NCI-H82 treated with DMSO at 0.1 percent for 48 hours (cell line): ENCODE measurements around the gene OCA2.
"Not testable (repeated sequence)": the region's sequence is repeated elsewhere in the genome, so short reads cannot be mapped to it uniquely, and the experiment has no call there.

Source experiments
- DNase-seq: peaks from one replicate; lab custom pipeline; 2025; ENCODE audit not compliant: unreplicated experiment; lab: John Stamatoyannopoulos, UW

Gene OCA2

DNA sequence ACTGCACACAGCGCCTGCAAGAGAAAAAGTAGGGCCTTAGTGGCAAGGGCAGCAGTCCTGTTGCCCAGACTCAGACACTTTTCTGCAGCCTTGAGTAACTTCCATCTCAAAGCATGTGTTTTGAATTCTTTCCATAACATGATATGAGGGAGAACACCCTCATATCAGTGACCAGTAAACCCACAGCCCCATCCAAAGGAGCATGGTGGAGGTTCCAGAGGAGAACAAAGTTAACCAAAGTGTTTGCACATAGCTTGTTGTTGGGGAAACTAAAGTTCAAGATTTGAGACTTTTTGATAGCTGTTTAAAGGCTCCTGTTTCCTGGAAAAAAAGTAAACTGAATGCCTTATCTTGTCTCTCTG is 74.2 kb downstream of the OCA2 start:
- no peak for DNase-seq

DNA sequence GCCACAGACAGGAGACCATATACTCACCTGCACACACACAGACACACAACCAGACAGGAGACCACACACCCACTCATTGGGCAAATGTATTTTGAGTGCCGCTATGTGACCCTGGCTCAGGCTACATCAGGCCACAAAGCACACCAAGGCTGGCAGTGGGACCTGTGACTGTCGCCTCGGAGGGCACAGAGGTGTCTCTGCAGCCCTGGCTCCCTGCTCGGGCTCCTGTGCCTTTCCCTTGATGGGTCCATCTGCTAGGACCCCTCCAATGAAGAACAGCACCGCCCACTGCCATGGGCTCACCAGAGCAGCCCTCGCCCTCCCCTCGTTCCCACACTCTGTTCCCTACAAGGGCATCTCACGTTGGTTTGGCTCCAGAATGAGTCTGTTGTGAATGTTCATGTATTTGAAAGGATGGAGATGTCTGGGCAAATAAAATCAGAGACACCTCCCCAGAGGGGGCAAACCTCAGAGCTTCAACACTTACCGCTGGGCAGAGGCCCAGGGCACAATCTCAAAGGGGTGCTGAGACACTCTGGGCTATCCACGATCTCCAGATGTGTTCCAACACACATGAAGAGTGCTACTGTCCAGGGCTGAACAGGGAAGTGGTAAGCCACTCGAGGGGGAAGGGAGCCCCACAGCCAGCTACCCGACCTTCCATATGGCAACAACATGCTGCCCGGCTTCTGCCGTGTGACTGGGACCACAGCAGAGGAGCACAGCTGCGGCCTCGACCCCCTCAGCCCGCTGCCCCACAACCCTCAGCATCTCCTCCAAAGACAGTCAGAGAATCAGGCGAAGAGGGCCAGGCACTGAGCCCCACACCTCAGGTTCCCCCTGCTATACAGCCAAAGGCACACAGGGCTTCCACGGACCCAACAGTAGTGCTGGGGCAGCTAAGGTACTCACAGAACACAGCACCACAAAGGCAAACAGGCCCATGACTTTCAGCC is 74.9 kb downstream of the OCA2 start:
- DNase-seq: no peak

DNA sequence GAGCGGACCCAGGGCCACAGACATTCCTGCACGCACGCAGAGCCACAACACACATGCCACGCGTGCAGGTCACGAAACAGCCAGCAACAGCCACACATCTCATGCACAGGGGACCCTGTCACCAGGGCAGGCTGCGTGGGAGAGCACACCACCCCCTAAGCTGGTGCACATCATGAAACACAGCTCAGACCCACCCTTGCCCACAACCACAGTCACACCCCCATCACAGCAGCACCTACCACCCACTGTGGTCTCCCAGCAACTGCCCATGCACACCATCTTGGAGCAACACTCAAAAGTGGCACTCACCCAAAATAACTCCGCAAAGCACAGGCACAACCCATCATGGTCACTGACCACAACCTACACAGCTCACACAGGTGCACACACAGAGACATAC is 75.7 kb downstream of the OCA2 start:
- DNase-seq: no peak

DNA sequence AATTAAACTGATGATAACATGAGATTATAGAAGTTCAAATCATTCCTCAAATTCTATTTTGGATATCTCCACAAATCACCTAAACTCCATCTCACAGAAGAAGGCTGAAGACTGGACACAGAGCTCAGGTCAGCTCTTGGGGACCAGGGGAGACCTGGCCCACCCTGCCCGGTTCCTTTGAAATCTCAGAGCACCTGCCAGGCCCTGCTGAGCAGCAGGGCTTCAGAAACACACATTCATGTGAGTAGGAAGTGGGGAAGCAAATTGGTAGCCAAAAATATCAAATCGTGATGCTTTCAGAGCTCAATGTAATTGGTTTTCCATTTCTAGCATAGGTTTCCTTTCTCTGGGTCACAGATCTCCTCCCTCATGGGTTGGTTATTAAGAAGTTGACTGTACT is 76.2 kb downstream of the OCA2 start:
- DNase-seq: no peak

DNA sequence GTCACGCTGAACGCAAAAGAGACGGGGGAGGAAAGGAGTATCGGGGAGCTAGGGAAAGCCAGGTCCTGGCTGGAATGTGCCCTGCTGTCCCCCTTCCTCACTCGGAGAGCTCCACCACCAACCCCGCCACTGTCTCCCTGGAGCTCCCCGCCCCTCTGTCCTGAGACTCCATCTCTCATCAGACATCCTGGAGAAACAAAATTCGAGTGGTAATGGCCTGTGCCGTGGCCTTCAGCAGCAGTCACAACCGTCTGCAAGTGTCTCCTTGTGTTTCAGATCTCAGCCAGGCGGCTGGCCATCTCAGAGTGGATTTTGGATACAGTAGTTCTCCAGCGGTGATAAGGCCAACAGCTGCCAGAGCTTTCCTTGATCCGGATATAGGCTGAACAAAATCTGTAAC is 76.9 kb downstream of the OCA2 start:
- DNase-seq: no peak

DNA sequence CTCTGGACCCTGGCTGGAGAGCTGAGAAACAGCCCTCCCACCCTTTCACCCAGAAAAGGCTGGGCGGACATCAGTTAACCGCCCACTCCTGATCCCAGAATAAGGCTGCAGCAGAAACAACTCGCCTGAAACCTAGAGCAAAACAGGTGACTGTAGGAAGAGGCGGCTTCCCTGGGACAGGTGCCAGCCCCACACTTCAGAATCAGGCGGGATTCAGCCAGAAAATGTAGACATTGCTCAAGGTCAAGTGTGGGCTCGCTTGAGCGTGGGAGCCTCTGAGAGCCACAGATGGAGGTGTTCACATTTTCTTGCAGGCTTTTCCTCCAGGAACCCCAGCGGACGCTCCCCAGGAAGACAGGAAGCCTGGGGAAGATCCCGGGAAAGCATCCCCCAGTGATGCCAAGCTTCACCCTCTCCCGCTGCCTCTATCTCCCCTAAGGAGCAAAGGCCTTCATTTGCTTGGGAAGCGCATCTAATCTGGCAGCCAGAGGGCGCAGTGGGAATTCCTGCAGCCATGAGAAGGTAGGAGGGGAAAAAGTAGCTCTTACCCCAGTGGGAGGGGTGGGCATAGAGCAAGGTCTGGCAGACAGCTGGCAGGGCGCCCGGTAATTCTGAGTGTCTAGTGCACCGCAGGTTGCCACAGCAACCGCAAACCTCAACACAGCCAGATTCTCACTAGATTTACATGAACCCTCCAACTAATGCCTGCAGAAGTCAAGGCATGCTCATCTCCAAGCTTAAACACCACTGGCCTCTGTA is 77.7 kb downstream of the OCA2 start:
- peak; percentile 56 for DNase-seq

DNA sequence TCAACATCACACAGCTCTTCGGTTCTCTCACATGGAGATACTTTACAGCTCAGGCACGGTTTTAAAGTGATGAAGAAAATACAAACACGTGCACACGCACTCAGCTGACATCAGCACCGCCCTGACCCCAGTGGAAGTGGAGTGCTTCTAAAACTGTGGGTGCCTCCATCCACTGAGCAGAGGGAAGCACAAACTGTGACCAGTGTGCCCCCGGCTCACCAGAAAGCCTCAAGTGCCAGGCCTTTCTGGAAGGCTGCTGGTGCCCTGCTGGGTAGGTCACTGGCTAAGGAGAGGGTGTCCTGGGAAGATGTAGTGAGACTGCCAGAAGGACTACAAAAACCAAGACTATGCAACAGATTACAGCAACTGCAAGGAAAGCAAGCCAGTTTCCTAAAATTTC is 78.5 kb downstream of the OCA2 start:
- no peak for DNase-seq

DNA sequence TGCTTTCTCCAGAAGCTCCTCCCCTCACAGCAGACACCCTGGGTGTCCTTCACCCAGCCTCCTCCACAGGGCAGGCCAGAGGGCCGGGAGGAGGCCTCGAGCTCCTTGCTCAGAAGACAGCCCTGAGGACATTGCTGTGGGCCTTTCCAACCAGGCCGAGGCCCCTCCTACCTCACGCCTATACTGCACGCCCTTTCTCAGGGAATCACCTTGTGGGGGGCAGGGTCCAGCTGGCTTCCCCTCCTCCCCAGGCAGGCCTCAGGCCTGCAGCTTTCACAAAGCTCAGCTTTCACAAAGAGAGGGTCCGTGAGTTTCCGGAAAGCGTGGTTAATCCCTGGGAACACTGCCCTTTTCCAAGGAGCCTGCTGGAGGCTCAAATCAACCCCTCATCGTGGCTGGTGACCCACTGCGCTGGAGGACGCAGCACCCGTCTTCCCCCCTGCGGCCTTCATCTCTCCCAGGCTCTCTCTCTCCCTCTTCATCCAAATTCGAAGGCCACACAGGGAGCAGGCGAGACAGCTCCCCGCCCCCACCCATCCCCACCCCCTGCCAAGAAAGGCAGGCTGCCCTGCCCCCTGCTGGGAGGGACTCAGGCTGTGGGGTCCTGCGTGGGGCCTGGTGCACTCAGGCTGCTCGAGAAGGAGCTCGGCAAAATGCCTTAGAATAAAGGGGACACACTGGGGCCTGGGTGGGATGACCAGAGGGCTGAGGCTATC is 79.4 kb downstream of the OCA2 start:
- no peak for DNase-seq

DNA sequence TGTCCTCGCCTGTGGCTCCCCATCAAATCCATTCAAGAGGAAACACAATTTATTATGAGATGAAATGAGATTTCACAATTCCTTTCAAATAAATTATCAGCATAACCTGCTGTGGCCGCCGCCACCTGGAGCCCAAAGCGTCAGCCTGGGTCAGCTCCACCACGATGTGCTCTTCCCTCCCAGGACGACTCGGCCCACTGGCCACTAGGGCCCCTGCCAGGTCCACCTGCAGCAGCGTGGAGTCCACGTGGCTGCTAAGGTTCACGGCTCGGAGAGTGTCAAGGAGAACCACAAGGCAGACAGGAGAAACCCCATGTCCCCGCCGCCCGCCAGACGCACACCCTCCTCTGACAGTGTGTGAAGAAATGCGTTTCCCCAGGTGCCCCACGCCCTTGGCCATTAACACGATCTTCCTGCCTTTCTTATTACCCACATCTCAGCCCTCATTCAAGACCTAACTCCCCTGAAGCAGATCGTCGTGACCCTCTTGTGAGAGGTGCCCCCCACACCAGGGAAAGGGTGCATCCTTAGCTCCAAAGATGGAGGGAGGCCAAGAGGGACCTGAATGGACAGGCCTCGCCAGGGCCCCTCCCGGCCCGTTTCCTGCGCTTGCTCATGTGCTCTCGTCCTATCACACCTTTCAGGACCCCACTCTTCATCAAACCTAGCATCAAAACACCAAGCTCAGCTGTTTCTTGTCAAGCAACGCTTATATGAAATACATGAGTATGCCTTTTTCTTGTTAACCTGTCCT is 80.6 kb downstream of the OCA2 start:
- DNase-seq: no peak

DNA sequence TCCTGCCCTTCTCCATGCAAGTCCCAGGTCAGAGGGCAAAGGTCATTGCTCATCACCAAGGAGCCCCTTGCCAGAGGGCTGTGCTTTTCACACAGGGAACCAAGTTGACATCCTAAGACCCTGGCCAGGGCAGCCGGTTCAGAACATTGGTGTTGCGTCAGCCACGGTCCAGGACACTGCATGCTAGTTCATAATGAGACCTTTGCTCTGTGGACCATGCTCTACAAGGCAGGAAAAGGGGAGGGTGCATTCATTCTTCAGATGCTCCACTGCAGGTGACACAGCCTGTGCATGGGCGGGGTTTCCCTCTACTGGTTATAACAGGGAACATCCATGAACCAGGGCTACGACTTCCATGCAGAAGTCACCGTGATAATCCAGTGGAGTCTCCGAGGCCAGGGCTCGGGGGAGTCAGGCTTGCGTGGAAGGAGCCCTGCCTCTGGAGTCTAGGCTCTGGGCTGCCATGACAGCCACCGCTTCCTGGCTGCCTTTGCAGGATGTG is 81.6 kb downstream of the OCA2 start:
- no peak for DNase-seq

DNA sequence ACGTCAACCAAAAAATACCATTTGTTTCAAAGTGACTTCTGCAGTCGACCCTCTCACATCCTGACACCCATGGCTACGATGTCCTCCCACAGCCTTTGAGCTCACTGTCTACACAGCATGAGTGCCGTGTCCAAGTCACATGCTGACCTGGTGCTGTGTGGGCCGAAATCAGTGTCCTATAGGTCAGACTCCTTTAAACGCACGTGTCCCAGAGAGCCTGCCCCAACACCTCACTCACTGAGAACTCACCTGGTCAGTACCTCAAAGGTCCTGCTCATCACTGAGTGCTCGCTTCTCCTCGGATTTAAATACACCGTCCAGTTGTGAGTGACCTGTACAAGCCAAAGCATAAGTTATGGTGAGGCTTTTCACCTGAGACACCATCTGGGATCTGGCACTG is 83.3 kb downstream of the OCA2 start:
- DNase-seq: no peak

DNA sequence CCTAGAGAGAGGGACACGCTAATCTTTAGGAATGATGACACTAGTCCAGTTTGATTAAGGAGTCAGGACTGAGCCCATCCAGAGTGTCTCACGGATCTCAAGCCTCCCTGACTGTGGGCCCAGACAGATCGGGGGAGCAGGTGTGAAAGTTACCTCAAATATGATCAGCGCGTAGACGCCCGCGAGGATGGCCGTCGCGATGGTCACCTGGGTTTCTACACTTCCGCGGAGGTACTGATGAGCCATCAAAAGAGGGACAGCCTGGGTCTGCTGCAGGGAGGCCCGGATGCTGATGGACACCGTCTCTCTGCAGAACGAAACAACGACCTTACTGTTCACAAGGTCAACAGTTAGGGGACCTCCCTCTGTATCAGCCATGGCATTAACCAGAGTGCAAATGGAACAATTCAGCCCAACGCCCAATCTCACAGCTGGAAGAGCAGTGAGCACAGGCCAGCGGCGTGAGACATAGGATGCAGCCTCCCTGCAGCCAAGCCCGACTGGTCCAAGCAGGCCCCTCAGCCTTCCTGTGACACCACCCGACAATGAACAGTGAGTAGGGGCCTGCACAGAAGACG is 84.4 kb downstream of the OCA2 start:
- no peak for DNase-seq

DNA sequence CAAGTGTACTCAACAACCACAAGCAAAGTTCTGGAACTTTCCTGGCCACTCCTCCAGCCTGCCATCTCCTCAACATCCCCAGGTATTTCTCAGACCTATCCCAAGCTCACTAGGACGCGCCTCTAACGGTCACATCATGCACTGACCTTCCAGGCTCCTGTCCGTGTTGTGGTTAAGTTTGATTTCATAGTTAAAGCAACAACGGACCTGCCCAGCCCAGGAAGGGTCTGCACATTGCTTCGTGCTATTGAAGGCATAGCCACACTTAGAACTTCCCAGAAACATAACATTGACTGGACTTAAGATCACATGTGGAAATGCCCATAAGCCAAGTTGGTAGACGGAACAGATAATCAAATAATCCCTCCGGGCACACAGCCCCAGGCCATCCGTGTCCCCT is 85.1 kb downstream of the OCA2 start:
- DNase-seq: no peak

DNA sequence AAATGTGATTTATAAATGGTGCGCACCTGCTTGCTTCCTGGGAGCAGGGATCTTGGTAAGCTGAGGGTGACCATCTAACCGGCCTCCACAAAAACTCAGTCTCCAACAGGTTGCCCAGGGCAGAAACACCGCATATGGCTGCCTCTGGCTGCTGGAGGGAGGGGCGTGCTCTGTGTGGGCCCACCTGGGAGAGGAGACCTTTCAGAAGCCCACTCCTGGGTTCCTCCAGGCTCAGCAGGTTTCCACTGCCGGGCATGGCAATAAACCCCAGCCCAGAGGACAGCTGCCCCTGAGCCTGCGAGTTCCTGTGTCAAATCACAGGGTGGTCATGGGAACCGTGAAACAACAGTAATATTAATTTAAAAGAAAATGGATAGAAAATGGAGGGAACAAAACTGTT is 85.6 kb downstream of the OCA2 start:
- DNase-seq: no peak

DNA sequence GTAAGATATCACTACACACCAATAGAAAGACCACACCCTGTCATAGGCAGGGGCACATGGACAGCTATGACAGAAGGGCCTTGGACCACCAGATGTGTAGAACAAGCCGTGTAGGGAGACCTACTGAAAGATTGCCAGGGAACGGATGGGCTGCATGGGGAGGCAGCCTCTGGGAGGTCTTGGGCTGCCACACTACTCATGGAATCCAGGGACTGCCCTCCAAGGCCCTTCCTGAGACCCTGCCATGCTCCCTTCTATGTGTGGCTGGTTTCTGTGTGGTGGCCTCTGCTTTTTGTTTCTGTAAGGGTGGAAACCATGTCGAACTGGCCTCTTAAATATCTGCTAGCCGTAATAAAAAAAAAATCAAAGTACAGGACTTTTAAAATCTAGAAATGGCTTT is 86.9 kb downstream of the OCA2 start:
- no peak for DNase-seq

DNA sequence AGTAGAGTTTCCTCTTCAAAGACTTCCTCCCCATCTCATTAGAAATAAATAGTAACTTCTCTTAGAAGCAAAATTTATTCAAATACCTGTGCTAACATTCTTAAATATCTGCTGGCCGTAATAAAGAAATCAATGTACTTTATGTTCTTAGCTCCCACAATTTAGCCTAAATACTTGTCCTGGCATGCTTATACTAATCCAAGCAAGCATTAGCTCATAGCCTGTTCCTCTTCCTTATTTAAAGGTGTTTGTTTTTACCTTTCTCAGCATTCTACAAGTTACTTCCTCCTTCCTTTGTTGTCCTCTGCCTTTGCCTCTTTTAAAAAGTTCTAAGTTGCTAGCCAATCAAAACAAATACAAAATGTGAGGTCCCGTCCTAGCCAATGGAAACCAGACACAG is 90.9 kb downstream of the OCA2 start:
- not testable (repeated sequence) for DNase-seq

DNA sequence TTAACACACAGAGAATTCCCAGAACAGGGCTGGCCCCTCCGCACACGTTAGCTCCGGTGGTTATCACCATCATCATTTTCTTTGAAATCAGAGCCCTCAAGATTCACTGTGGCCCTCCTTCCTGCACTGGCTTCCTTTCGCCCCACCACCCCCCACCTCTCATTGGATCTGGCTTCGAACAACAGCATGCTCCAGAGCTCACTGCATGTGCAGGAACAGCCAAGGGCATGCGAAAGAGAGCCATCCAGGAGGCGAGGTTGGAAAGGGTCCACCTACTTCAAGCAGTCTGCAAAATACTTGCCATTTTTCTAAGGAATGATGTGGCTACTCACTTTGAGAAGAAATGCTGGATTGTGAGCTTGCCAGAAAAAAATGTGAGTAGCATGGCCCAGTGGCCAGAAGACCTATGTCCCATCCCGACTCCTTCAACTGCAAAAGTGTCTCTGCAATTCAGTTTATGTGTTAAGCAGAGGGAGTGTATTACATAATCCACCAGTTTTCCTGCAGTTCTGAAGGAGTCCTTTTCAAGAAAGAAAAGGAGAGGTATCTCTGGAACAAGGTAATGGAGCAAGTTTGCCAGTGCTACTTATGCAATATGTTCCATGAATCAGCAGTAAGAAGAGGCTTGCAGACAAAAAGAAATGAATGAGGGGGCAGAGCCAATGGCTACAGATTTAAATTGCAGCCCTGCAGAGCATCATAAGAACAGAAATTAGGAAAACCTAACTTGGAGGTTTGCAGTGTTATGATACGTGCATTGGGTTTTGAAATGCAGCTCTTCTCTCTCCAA is 92.8 kb downstream of the OCA2 start:
- no peak for DNase-seq

DNA sequence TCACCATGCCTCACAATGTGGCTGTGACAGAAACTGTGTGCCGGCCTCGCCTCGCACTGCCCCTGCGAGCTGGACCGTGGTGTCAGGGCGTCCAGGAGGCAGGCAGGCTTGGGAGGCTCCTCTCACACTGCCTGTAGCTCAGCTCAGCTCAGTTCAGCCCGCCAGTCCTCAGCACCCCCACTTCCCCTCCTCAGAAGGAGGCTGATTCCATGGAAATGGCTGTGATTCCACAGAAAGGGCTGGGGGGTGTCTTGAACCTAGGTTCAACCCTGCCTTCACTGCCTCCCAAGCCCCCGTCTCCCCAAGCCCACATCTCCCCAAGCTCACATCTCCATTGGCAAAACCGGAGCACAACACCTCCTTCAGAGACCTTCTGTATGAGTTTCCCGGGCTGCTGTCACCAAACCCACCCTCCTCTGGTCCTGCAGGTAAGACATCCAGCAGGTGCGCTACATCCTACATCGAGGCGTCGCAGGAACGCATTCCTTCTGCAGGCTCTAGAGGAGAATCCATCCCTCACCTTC is 94.0 kb downstream of the OCA2 start:
- DNase-seq: no peak
